NCI-H2081 treated with DMSO at 0.1 percent for 48 hours (cell line): ENCODE results near the gene PGP.
"Not testable (repeated sequence)": the region's sequence is repeated elsewhere in the genome, so short reads cannot be mapped to it uniquely, and the experiment has no call there.

Source experiments
- DNase-seq: peaks from one replicate; lab custom pipeline; 2025; lab: John Stamatoyannopoulos, UW

PGP gene, protein sequence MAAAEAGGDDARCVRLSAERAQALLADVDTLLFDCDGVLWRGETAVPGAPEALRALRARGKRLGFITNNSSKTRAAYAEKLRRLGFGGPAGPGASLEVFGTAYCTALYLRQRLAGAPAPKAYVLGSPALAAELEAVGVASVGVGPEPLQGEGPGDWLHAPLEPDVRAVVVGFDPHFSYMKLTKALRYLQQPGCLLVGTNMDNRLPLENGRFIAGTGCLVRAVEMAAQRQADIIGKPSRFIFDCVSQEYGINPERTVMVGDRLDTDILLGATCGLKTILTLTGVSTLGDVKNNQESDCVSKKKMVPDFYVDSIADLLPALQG

DNA sequence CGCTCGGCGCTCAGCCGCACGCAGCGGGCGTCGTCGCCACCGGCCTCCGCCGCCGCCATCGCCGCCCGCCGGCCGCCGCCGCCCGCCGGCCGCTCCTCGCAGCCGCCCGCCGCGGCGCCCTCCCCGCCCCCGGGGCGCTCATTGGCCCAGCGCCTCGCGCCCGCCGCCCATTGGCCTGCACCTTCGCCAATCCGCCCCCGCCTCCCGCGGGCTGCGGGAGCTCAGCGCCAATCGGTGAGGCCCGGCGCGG lies at the start of gene PGP:
Gene PGP, minus strand, starts transcription at position 122 of the 250 bp plus-strand sequence. Its CDS starts 63 bp downstream, at position 59.
- no peak for DNase-seq

DNA sequence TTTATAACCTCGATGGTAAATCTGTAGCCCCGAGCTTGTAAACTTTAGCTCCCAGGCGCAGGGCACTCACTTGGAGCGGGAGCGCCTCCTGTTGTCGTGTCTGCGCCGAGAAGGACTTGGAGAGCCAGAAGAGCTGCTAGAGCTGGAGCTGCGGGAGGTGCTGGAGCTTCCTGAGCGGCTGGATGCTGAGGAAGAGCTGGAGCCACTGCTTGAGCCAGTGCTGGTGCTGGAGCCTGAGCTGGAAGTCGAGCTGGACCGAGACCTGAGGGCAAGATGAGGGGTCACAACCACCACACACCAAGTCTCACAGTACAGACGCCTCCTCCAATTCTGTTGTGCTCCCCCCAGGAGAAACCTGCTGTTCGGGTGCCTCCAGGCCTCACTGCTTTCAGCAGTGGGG lies 48.4 kb upstream of the PGP start:
- DNase-seq: not testable (repeated sequence)

DNA sequence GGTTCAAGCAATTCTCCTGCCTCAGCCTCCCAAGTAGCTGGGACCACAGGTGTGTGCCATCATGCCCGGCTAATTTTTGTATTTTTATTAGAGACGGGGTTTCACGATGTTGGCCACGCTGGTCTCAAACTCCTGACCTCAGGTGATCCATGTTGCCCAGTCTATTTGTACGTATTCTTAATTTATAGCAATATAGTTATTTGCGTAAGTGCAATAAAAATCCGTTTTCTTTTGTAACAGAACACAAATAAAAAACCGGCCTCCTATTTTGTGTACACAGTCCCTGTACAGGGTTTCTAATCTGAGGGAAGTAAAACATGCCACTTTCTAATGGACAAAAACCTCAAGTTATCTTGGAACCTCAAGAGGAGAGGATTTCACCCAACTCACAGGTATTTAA lies 45.6 kb upstream of the PGP start:
- no peak for DNase-seq

DNA sequence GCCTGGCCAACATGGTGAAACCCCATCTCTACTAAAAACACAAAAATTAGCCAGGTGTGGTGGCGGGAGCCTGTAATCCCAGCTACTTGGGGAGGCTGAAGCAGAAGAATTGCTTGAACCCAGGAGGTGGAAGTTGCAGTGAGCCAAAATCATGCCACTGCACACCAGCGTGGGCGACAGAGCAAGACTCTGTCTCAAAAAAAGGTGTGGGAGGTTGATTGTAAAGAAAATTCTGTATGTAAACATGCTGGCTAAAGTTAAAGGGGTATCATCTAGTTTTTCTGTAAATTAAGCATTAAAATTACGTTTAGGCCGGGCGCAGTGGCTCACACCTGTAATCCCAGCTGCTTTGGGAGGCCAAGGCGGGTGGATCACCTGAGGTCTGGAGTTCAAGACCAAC lies 43.9 kb upstream of the PGP start:
- not testable (repeated sequence) for DNase-seq

DNA sequence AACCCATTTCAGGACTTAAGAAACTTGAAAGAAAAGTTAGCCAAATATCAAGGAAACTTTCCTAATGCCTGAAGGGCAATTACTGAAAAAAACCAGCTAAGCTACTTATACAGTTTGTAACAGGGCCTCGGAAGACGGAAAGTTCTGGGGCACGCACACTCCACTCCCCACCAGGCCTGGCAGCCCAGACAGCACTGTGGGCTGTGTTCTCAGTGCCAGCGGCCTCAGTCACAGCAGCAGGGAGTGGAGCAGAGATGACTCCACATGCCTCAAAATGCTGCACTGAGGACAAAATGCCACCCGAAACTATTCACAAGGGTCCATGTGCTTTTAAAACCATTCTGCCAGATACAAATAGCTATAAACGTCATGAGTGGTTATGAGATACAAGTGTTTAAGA lies 43.1 kb upstream of the PGP start:
- DNase-seq: no peak

DNA sequence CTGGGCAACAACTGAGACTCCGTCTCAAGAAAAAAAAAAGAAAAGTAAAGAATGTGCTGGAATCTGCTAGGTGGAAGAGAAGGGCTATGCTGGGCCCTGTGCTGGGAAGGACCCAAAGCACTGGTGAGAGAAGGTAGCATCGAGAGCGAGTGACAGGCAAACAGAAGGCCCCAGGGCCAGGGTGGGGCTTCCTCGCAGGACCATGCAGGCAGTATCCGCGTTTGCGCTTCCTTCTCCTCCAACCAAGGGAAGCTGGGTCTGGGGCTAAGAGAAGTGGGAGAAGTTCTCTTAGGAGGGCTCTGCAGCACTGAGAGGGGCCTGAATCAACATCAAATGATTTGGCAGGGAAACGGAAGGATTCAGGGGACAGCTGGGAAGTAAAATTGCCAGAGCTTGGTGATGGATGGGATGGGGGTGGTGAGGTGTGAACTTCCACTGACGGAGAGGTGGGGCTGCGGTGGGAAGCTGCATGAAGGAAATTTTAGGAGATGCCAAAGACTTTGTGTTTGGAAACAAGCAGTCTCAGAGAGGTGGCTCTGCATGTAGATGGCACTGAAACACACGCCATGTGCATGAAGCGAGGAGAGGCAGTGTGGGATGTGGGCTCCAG lies 42.0 kb upstream of the PGP start:
- DNase-seq: no peak

DNA sequence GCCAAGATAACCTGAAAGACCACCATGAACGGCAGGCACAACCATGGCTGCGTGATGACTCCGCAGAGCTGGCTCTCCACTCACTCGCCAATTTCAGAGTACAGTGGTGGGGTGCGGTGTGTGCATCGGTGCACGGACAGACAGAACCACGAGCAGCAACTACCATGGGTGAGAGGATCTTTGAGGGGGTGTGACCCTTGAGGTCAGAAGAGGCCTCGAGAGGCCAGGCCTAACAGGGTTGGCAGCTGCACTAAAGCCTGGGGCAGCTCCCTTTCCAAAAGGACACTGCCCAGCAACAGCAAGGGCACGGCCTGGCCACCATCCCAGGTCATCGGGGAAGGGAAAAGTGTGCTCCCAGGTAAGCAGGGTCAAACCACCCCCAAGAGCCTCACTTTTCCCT lies 38.7 kb upstream of the PGP start:
- DNase-seq: no peak

DNA sequence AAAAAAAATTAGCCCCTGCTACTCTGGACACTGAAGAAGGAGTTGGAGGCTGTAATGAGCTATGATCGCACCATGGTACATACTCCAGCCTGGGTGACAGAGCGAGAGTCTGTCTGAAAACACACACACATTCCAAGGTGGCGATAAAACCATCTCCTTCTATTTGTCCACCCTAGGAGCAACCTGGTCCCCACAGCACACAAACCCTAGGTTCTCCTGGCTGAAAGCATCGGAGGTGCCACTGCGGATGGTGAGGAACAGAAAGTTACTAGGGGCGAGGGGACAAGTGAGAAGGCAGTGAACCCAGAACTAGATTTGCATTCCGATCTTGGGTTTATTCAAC lies 38.1 kb upstream of the PGP start:
- no peak for DNase-seq

DNA sequence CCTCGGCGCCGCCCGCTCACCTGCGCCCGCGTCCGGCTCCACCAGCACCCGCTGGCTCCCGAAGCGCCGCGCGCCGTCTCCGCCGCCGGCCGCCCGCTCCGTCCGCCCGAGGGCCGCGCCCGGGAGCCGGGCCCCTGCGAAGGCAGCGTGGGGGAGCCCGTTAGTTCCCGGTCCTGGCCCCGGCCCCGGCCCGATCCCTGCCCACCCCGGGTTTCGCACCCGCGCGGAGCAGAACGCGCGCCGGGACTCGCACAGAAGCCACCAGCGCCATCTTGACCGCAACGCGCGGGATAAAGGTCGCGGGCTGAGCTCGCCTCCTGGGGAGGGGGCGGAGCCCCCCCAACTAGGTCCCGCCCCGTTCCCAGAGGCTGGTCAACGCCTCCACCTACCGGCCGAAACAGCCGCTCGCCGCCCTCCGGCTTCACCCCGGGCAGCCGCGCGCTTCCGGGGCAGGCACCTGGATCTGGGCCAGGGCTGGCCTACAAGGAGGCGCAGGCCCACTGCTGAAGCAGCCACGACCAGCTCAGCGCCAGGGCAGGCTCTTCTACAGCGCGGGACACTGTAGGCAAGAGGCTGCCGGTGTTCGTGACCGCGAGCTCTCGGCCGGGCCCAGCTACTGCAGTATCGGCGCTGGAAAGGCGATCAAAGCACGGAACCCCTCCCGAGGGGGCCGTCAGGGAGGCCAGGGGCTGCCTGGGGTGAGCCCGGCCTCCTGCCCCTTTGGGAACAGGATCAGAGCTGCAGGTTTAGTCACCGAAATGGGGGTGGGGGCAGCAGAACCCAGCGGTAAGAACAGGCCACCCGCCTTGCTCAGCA lies 36.9 kb upstream of the PGP start, which contains the start of gene ECI1:
Gene ECI1, minus strand, starts transcription at position 292 of the 816 bp plus-strand sequence. Its CDS starts 21 bp downstream, at position 271.
- peak; percentile 46 for DNase-seq

DNA sequence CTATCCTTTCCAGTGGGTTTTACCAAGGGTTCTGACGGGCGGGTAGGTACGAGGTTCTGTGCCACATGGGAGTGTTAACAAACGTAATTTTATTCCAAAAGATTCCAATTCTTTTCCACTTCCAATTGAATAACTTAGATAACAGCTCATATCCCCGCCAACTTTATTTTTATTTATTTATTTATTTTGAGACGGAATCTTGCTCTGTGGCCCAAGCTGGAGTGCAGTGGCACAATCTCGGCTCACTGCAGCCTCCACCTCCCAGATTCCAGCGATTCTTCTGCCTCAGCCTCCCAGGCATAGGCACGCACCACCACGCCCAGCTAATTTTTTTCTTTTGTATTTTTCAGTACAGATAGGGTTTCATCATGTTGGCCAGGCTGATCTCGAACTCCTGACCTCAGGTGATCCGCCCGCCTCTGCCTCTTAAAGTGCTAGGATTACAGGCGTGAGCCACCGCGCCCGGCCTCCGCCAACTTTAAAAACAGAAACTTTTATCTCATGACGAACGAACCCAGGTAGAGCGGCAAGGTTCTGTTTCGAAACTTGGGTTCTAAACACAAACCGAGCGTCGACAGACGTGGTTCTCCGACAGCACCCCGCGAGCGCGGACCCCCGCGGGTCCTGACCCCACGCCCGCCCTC lies 36.1 kb upstream of the PGP start:
- no peak for DNase-seq

DNA sequence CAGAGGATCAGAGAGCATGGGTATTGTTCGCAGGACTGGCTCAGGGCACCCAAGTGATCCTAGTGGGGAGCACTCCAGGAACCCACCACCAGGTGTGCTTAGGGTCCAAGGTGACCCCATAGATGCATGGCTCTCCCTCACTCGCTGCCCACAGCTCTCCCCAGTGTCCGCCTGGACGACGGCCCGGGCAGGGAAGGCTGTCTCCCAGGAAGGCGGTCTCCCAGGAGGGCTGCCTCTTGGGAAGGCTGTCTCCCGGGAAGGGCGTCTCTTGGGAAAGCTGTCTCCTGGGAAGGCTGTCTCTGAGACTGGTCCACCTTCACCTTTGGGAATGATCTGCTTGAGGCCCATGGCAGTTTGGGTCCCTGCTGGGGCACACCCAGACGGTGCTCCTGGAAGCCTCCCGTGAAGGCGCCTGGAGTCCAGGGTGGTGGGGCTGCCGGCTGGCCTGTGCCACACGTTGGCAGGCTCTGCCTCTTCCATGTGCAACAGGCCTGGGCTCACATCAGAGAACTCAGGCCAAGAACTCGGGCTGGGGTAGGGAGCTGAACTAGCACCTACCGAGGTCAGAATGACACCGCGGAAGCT lies 31.8 kb upstream of the PGP start:
- DNase-seq: no peak

DNA sequence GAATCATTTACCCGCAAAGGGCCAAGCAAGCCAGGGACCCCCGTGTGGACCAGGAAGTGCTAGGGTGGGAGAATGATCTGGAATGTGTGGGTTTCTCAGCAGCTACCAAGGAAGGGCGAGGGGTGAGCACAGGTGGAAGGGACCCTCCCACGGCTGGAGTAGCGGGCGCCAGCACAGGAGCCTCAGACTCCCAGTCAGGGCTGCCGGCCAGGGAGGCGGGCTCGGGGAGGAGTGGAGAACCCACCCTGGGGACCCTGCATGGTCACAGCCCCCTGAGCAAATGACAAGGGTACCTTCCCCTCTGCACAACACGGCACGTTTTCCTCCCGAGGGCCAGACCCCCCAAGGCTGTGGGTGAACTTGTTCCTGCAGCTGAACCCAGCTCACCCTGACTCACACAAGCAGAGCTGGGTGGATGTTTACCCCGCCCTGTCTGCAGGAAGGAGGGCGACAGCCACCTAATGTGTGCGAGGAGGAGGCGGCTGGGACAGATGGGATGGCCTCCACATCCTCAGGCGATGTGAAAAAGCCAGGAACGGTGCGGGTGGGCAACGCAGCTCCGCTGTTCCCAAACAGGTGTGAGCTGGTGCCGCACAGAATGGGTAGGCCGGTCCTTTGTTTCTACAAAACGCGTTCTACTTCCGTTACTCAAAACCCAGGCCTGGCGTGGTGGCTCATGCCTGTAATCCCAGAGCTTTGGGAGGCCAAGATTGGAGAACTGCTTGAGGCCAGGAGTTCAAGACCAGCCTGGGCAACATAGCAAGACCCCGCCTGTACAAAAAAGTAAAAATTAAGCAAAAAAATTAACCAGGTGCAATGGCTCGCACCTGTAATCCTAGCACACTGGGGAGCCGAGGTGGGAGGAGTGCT lies 30.5 kb upstream of the PGP start:
- no peak for DNase-seq

DNA sequence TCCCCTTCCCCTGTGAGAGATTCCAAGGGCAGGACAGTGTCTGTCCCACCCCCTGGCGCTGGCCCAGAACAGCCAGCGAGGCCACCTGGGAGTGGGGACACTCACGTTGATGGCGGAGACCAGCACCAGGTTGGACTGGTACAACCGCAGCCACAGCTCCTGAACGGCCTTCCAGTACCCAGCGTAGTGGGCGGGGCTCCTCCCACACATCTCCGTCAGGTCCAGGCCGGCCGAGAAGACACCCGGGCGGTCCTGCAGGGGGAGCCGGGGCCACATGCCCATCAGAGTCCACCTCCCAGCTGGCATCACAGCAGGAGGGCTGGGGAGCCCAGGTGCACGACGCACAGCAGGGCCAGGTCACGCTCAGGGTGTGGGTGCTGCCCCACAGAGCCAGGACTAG lies 29.7 kb upstream of the PGP start:
- DNase-seq: no peak

DNA sequence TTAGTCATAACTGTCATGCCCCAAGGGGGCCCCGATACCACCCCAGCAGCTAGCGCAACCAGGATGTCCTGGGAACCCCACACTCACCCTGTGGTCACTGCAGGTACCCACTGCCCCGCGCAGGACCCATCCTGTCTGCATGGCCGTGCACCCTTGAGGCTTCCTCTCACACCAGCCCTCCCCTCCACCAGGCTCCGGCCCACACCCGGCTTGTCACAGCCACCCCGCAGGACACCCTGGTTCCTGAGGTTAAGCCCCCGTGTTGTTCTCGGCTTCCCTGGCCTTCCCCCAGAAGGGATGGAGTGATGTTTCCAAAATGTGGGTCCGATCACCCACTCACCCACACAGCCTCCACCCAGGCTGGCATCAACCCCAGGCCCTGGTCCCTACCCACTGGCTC lies 29.1 kb upstream of the PGP start:
- DNase-seq: no peak

DNA sequence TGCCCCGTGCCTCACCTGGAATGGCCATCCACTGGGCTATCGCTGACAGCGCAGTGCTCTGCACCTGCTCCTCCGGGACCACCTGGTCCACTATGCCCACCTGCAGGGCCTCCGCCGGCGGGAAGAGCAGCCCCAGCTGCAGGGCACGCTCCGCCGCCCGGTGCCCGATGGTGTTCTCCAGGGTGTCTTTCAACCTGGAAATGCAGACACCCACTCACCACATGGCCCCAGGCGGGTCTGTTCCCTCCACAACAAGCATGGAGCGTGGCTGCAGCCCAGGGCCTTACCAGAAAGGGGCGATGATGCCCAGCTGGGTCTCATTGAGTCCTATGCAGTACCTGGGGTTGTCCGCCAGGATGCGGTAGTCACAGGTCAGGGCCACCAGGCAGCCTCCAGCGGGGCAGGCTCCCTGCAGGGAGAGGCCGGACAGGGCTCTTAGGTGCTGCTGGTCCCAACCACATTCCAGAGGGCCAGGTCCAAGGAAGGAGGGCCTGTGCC lies 28.4 kb upstream of the PGP start:
- no peak for DNase-seq

DNA sequence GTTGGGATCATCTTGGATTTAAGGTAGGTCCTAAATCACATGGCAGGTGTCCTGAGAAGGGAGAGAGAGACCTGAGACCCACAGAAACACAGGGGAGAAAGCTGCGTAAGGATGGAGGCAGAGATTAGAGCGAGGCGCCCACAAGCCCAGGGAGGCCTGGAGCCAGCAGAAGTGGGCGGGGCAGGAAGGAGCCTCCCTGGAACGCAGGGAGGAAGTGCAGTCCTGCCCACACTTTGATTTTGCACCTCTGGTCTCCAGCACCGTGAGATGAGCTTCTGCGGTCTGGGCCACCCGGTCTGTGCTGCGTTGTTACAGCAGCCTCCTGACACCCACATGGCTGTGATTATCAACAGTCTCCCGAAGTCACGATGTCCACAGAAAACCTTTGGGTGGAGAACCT lies 28.0 kb upstream of the PGP start:
- no peak for DNase-seq

DNA sequence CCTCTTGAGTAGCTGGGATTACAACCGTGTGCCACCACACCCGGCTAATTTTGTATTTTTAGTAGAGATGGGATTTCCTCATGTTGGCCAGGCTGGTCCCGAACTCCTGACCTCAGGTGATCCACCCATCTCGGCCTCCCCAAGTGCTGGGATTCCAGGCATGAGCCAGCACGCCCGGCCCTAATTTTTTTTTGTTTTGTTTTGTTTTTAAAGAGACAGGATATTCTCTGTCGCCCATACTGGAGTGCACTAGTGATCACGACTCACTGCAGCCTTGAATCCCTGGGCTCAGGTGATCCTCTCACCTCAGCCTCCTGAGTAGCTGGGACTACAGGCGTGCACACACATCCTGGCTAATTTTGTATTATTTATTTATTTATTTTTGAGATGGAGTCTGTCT lies 25.7 kb upstream of the PGP start:
- not testable (repeated sequence) for DNase-seq

DNA sequence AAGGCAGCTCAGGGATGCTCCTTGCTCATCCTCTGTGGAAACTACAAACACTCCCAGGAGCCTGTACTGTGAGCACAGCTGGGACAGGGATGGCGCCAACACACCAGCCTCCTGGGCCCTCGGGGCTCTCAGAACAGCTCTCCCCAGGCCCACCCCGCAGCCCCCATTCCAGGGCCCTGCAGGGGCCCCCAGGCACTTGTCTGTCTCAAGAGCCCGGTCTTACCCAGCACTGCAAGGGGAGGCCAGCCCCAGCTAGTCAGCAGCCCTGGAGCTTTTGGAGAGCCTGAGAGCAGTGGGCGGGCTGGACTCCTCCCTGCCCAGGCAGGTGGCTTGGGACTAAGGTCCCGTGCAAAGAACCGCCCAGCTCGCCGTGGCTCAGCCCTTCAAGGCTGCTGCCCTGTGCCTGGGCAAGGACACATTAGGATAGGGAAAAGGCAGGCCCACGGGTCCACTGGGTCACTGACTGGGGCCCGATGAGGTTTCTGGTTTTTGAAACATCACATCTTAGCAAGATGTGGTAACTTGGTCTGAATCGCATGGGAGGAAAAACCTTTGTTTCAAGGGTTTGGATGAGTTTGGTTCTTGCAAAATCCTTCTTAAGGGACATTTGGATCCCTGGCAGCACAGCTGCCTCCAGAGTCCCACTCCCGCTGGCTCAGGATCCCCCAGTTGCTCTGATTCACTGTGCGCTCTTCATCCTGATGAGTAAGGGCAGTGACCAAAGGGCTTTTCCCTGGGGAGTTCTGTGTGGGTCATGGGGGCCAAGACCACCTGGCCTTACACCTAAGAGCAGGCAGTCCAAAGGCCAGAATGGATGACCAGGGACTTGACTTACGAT lies 24.4 kb upstream of the PGP start:
- no peak for DNase-seq

DNA sequence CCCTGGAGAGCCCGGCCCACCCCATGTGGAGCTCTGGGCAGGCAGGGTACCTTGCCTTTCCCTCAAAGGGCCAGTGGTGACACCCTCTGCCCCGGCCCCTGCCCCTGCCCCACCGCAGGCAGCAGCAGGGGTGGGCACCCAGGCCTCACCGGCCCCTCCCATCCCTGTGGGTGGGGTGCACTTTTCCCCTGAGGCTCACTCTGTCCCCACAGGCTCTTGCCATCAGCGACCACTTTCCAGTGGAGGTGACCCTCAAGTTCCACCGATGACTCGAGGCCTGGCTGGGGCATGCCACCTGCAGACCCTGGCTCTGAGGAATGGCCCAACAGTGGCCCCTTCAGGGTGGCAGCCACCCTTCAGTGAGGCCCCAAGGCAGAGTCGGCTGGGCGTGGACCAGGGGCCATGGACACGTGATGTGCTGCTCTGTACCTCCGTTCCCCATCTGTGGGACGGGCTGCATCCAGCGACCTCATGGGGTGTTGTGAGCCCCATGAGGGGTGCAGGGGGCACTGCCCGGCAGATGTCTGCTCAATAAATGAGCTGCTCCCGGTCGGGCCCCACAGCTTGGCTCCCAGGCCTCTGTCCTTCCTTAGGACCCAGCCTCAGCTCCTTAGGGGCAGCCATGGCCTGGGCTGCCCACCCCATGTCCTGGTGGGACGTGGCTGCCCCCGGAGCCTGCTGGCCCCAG lies 23.7 kb upstream of the PGP start:
- DNase-seq: no peak
